Measurements from ENCODE around the gene RAB3GAP1. TPM values are rescaled to one million over a fixed set of nuclear protein-coding genes. Genes with fewer than 3 reads are reported as not detected.

The RAB3GAP1 gene
- total and polyA plus RNA-seq, 2 of the 4 experiments (the other 2 are of a cell fraction) = 21.2 to 65.8 TPM

DNA sequence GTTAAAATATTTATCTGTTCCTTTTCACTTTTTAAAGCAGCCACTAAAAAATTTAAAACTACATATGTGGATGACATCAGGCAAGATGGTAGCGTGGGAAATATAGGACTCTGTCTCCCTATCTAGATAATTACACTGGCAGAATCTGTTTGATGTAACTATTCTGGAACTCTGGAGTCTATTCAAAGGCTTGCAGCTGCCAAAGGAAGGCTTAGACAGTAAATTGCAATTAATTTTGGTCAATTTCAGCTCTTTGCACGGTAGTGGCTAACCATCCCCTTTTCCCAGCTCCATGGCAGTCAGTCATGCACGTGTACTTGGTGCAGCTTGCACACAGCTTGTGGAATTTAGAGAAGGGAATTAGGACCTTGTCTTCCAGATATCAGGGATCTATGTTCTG is 135.2 kb downstream of the RAB3GAP1 start:
- H3K9me1 ChIP-seq (ENCODE audit: insufficient read depth, low read length) = peaks cover 2% of the 10 kb centered on the region; the same call in 1 of the 2 replicates
- no peak overlapping the region for H2BK15ac ChIP-seq (ENCODE audit: low read depth, low read length)
- H2BK20ac ChIP-seq (ENCODE audit: low read depth, low read length) = no peak overlapping the region
- in situ Hi-C loops (cut with MboI; ENCODE audit: low sequenced_read_pairs) (no loop called here), dilution Hi-C loops (cut with HindIII; ENCODE audit: low sequenced_read_pairs, unreplicated experiment) (no loop called here), intact Hi-C loops (cut with micrococcal nuclease) (no loop called here)
- H4K20me1 ChIP-seq (ENCODE audit: insufficient read depth, low read length) = no peaks in the 10 kb centered on the region
- H3K4me1 ChIP-seq (ENCODE audit: control insufficient read depth, insufficient read depth, low read length) = peaks cover 2% of the 10 kb centered on the region; the same call in 1 of the 2 replicates
- no peak overlapping the region for H2BK5ac ChIP-seq (ENCODE audit: low read depth, low read length, poor library complexity, severe bottlenecking)
- H3K18ac ChIP-seq (ENCODE audit: low read depth, low read length) = no peak overlapping the region
- no peak overlapping the region for H3K4me2 ChIP-seq (ENCODE audit: low read depth, low read length)
- H4K91ac ChIP-seq (ENCODE audit: insufficient read depth, low read depth, low read length) = no peak overlapping the region
- H3K36me3 ChIP-seq (ENCODE audit: control insufficient read depth, insufficient read depth, low read length) = no peaks in the 10 kb centered on the region
- no peak overlapping the region for H2AK9ac ChIP-seq (replicated peaks; ENCODE audit: low read depth, low read length, poor library complexity)
- H2BK120ac ChIP-seq (ENCODE audit: low read depth, low read length) = no peak overlapping the region
- no peak overlapping the region for H3K27ac ChIP-seq (ENCODE audit: insufficient read depth, low read length)
- H3K14ac ChIP-seq (replicated peaks; ENCODE audit: low read depth, low read length) = no peak overlapping the region
- no TSS peak for BruUV-seq (replicated peaks)
- H3K23ac ChIP-seq (ENCODE audit: low read depth, low read length) = no peak overlapping the region
- no peaks in the 10 kb centered on the region for H3K79me1 ChIP-seq (ENCODE audit: low read depth in 1 of 2, low read length in 2 of 2)
- TF ChIP-seq MXI1 (IDR thresholded peaks at IDR 0.05; ENCODE audit: borderline replicate concordance, low read depth, low read length) (no peak), BHLHE40 (IDR thresholded peaks at IDR 0.05; ENCODE audit: low read depth, low read length) (no peak), POLR2A (IDR thresholded peaks at IDR 0.05; ENCODE audit: low read depth, low read length) (no peak), SMC3 (IDR thresholded peaks at IDR 0.05; ENCODE audit: low read depth, low read length) (no peak), MAFK (IDR thresholded peaks at IDR 0.05; ENCODE audit: low read depth, low read length) (no peak), RAD21 (IDR thresholded peaks at IDR 0.05; ENCODE audit: low read length) (no peak), CEBPB (IDR thresholded peaks at IDR 0.05; ENCODE audit: low read depth, low read length) (no peak), RFX5 (IDR thresholded peaks at IDR 0.05; ENCODE audit: low read depth, low read length) (no peak), NFE2L2 (IDR thresholded peaks at IDR 0.05; ENCODE audit: low read depth, low read length) (no peak), CHD1 (IDR thresholded peaks at IDR 0.05; ENCODE audit: low read depth, low read length) (no peak), MAZ (IDR thresholded peaks at IDR 0.05; ENCODE audit: borderline replicate concordance, low read depth, low read length) (no peak), RCOR1 (IDR thresholded peaks at IDR 0.05; ENCODE audit: insufficient replicate concordance, low read length) (no peak), FOS (IDR thresholded peaks at IDR 0.05; ENCODE audit: low read depth, low read length) (no peak)
- TF ChIP-seq, protein P1, sequence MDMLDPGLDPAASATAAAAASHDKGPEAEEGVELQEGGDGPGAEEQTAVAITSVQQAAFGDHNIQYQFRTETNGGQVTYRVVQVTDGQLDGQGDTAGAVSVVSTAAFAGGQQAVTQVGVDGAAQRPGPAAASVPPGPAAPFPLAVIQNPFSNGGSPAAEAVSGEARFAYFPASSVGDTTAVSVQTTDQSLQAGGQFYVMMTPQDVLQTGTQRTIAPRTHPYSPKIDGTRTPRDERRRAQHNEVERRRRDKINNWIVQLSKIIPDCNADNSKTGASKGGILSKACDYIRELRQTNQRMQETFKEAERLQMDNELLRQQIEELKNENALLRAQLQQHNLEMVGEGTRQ (IDR thresholded peaks at IDR 0.05; ENCODE audit: low read depth, low read length) = no peak
- TF ChIP-seq, protein P2, sequence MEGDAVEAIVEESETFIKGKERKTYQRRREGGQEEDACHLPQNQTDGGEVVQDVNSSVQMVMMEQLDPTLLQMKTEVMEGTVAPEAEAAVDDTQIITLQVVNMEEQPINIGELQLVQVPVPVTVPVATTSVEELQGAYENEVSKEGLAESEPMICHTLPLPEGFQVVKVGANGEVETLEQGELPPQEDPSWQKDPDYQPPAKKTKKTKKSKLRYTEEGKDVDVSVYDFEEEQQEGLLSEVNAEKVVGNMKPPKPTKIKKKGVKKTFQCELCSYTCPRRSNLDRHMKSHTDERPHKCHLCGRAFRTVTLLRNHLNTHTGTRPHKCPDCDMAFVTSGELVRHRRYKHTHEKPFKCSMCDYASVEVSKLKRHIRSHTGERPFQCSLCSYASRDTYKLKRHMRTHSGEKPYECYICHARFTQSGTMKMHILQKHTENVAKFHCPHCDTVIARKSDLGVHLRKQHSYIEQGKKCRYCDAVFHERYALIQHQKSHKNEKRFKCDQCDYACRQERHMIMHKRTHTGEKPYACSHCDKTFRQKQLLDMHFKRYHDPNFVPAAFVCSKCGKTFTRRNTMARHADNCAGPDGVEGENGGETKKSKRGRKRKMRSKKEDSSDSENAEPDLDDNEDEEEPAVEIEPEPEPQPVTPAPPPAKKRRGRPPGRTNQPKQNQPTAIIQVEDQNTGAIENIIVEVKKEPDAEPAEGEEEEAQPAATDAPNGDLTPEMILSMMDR (conservative IDR thresholded peaks at IDR 0.05; ENCODE audit: low read depth, low read length) = no peak
- TF ChIP-seq, protein P3, sequence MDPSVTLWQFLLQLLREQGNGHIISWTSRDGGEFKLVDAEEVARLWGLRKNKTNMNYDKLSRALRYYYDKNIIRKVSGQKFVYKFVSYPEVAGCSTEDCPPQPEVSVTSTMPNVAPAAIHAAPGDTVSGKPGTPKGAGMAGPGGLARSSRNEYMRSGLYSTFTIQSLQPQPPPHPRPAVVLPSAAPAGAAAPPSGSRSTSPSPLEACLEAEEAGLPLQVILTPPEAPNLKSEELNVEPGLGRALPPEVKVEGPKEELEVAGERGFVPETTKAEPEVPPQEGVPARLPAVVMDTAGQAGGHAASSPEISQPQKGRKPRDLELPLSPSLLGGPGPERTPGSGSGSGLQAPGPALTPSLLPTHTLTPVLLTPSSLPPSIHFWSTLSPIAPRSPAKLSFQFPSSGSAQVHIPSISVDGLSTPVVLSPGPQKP (IDR thresholded peaks at IDR 0.05; ENCODE audit: borderline replicate concordance, low read depth, low read length) = no peak
- H3K4ac ChIP-seq (ENCODE audit: low read depth, low read length) = no peak overlapping the region
- H3K27me3 ChIP-seq (ENCODE audit: control insufficient read depth, insufficient read depth, low read length) = no peaks in the 10 kb centered on the region
- H3K9ac ChIP-seq (ENCODE audit: low read depth, low read length) = no peak overlapping the region
- WGBS, 2 experiments (ENCODE audit: extremely low coverage in 2 of 2, insufficient read length in 1 of 2) = no CpG with 5 or more reads among the region's 3 CpGs
- H2AK5ac ChIP-seq (ENCODE audit: low read depth, low read length) = no peak overlapping the region
- no peak overlapping the region for H3K4me3 ChIP-seq (ENCODE audit: insufficient read depth, low read depth, low read length)
- ATAC-seq (ENCODE audit: low read depth) (no peak), DNase-seq (no peak)
- no peak overlapping the region for H3K56ac ChIP-seq (ENCODE audit: extremely low read depth, insufficient read depth, low read length)
- CTCF ChIA-PET = no interaction called here
- POLR2A ChIA-PET (ENCODE audit: unreplicated experiment) = no interaction called here
- H2AFZ ChIP-seq (replicated peaks; ENCODE audit: low read length, poor library complexity) = no peak overlapping the region
- no peak overlapping the region for H4K8ac ChIP-seq (ENCODE audit: low read depth in 2 of 2, low read length in 2 of 2)
- no peaks in the 10 kb centered on the region for H3K9me3 ChIP-seq (ENCODE audit: control insufficient read depth, insufficient read depth, low read length)
- H4K5ac ChIP-seq (ENCODE audit: low read depth, low read length) = no peak overlapping the region
